ENCODE data around the gene DOK5.

Gene DOK5

GRCh38 chr20:54657268-54657826, 182.0 kb downstream of the DOK5 start:
- H3K27me3 Mint-ChIP-seq, result peaks cover 38% of the 10 kb centered on the region
- no peak overlapping the region for H3K27ac Mint-ChIP-seq (ENCODE audit: low read depth)
- no peak overlapping the region for H3K4me3 Mint-ChIP-seq
- ATAC-seq (replicated peaks; ENCODE audit: extremely low read depth, poor library complexity, severe bottlenecking) (no peak), DNase-seq (ENCODE audit: low spot score in 2 of 2) (no peak)
- H3K36me3 Mint-ChIP-seq (ENCODE audit: insufficient read depth), result no peaks in the 10 kb centered on the region
- H3K9me3 Mint-ChIP-seq, result no peaks in the 10 kb centered on the region
- no peaks in the 10 kb centered on the region for H3K4me1 Mint-ChIP-seq

- no peak overlapping the region for H3K27ac Mint-ChIP-seq (ENCODE audit: low read depth)
- H3K9me3 Mint-ChIP-seq, result no peaks in the 10 kb centered on the region
- no peak for DNase-seq (ENCODE audit: low spot score in 2 of 2)
- H3K36me3 Mint-ChIP-seq (ENCODE audit: insufficient read depth), result no peaks in the 10 kb centered on the region
- H3K27me3 Mint-ChIP-seq, result peaks cover 50% of the 10 kb centered on the region
- no peak overlapping the region for H3K4me3 Mint-ChIP-seq
- no peaks in the 10 kb centered on the region for H3K4me1 Mint-ChIP-seq
- ATAC-seq (replicated peaks; ENCODE audit: extremely low read depth, poor library complexity, severe bottlenecking), result no peak
Measured at GRCh38 chr20:54658525-54658924, 183.1 kb downstream of the DOK5 start.

- peaks cover 62% of the 10 kb centered on the region for H3K27me3 Mint-ChIP-seq
- H3K9me3 Mint-ChIP-seq, result no peaks in the 10 kb centered on the region
Measured at GRCh38 chr20:54661265-54661664, 185.9 kb downstream of the DOK5 start.

GRCh38 chr20:54661880-54662465, 186.6 kb downstream of the DOK5 start:
- peaks cover 65% of the 10 kb centered on the region for H3K27me3 Mint-ChIP-seq
- H3K36me3 Mint-ChIP-seq (ENCODE audit: insufficient read depth), result no peaks in the 10 kb centered on the region
- no peak overlapping the region for H3K4me3 Mint-ChIP-seq
- ATAC-seq (replicated peaks; ENCODE audit: extremely low read depth, poor library complexity, severe bottlenecking) (no peak), DNase-seq (ENCODE audit: low spot score in 2 of 2) (no peak)
- no peak overlapping the region for H3K27ac Mint-ChIP-seq (ENCODE audit: low read depth)
- H3K4me1 Mint-ChIP-seq, result no peaks in the 10 kb centered on the region
- no peaks in the 10 kb centered on the region for H3K9me3 Mint-ChIP-seq

More at GRCh38 chr20:54661265-54661664, 185.9 kb downstream of the DOK5 start:
- no peak for DNase-seq (ENCODE audit: low spot score in 2 of 2)
- no peak for ATAC-seq (replicated peaks; ENCODE audit: extremely low read depth, poor library complexity, severe bottlenecking)
- Mint-ChIP-seq H3K4me3 (no peak overlapping the region), H3K36me3 (ENCODE audit: insufficient read depth) (no peaks in the 10 kb centered on the region), H3K27ac (ENCODE audit: low read depth) (no peak overlapping the region), H3K4me1 (no peaks in the 10 kb centered on the region)

GRCh38 chr20:54665812-54666211, 190.4 kb downstream of the DOK5 start:
- DNase-seq (ENCODE audit: low spot score in 2 of 2) (no peak), ATAC-seq (replicated peaks; ENCODE audit: extremely low read depth, poor library complexity, severe bottlenecking) (no peak)
- H3K9me3 Mint-ChIP-seq, result no peaks in the 10 kb centered on the region
- peaks cover 5% of the 10 kb centered on the region for H3K4me1 Mint-ChIP-seq
- H3K36me3 Mint-ChIP-seq (ENCODE audit: insufficient read depth), result no peaks in the 10 kb centered on the region
- H3K27me3 Mint-ChIP-seq, result peaks cover 66% of the 10 kb centered on the region
- H3K4me3 Mint-ChIP-seq, result no peak overlapping the region
- no peak overlapping the region for H3K27ac Mint-ChIP-seq (ENCODE audit: low read depth)

GRCh38 chr20:54668271-54669039, 193.1 kb downstream of the DOK5 start:
- peaks cover 5% of the 10 kb centered on the region for H3K4me1 Mint-ChIP-seq
- no peaks in the 10 kb centered on the region for H3K36me3 Mint-ChIP-seq (ENCODE audit: insufficient read depth)
- no peak overlapping the region for H3K27ac Mint-ChIP-seq (ENCODE audit: low read depth)
- ATAC-seq (replicated peaks; ENCODE audit: extremely low read depth, poor library complexity, severe bottlenecking) (no peak), DNase-seq (ENCODE audit: low spot score in 2 of 2) (no peak)
- peaks cover 40% of the 10 kb centered on the region for H3K27me3 Mint-ChIP-seq
- H3K9me3 Mint-ChIP-seq, result no peaks in the 10 kb centered on the region
- no peak overlapping the region for H3K4me3 Mint-ChIP-seq

- H3K36me3 Mint-ChIP-seq (ENCODE audit: insufficient read depth), result no peaks in the 10 kb centered on the region
- ATAC-seq (replicated peaks; ENCODE audit: extremely low read depth, poor library complexity, severe bottlenecking) (no peak), DNase-seq (ENCODE audit: low spot score in 2 of 2) (no peak)
- H3K27ac Mint-ChIP-seq (ENCODE audit: low read depth), result no peak overlapping the region
- peaks cover 40% of the 10 kb centered on the region for H3K27me3 Mint-ChIP-seq
- H3K4me3 Mint-ChIP-seq, result no peak overlapping the region
- H3K4me1 Mint-ChIP-seq, result peaks cover 5% of the 10 kb centered on the region
- no peaks in the 10 kb centered on the region for H3K9me3 Mint-ChIP-seq
Measured at GRCh38 chr20:54669040-54669363, 193.6 kb downstream of the DOK5 start.

- H3K36me3 Mint-ChIP-seq (ENCODE audit: insufficient read depth), result no peaks in the 10 kb centered on the region
- no peak overlapping the region for H3K27ac Mint-ChIP-seq (ENCODE audit: low read depth)
- DNase-seq (ENCODE audit: low spot score in 2 of 2), result no peak
- H3K4me3 Mint-ChIP-seq, result no peak overlapping the region
- H3K9me3 Mint-ChIP-seq, result no peaks in the 10 kb centered on the region
- no peak for ATAC-seq (replicated peaks; ENCODE audit: extremely low read depth, poor library complexity, severe bottlenecking)
- H3K27me3 Mint-ChIP-seq, result peaks cover 40% of the 10 kb centered on the region
- no peaks in the 10 kb centered on the region for H3K4me1 Mint-ChIP-seq
Measured at GRCh38 chr20:54678253-54678652, 202.9 kb downstream of the DOK5 start.

GRCh38 chr20:54680439-54680838, 205.0 kb downstream of the DOK5 start:
- Mint-ChIP-seq H3K27me3 (peaks cover 48% of the 10 kb centered on the region), H3K27ac (ENCODE audit: low read depth) (no peak overlapping the region), H3K9me3 (no peaks in the 10 kb centered on the region), H3K36me3 (ENCODE audit: insufficient read depth) (no peaks in the 10 kb centered on the region), H3K4me1 (no peaks in the 10 kb centered on the region), H3K4me3 (no peak overlapping the region)
- no peak for DNase-seq (ENCODE audit: low spot score in 2 of 2)
- no peak for ATAC-seq (replicated peaks; ENCODE audit: extremely low read depth, poor library complexity, severe bottlenecking)

- no peak overlapping the region for H3K4me3 Mint-ChIP-seq
- DNase-seq (ENCODE audit: low spot score in 2 of 2) (no peak), ATAC-seq (replicated peaks; ENCODE audit: extremely low read depth, poor library complexity, severe bottlenecking) (no peak)
- H3K27ac Mint-ChIP-seq (ENCODE audit: low read depth), result no peak overlapping the region
- H3K4me1 Mint-ChIP-seq, result no peaks in the 10 kb centered on the region
- peaks cover 52% of the 10 kb centered on the region for H3K27me3 Mint-ChIP-seq
- no peaks in the 10 kb centered on the region for H3K9me3 Mint-ChIP-seq
- no peaks in the 10 kb centered on the region for H3K36me3 Mint-ChIP-seq (ENCODE audit: insufficient read depth)
Measured at GRCh38 chr20:54680872-54681619, 205.7 kb downstream of the DOK5 start.

GRCh38 chr20:54681869-54682268, 206.5 kb downstream of the DOK5 start:
- DNase-seq (ENCODE audit: low spot score in 2 of 2), result no peak
- Mint-ChIP-seq H3K4me1 (no peaks in the 10 kb centered on the region), H3K36me3 (ENCODE audit: insufficient read depth) (no peaks in the 10 kb centered on the region), H3K27ac (ENCODE audit: low read depth) (no peak overlapping the region), H3K4me3 (no peak overlapping the region), H3K27me3 (peaks cover 47% of the 10 kb centered on the region), H3K9me3 (no peaks in the 10 kb centered on the region)
- no peak for ATAC-seq (replicated peaks; ENCODE audit: extremely low read depth, poor library complexity, severe bottlenecking)

- Mint-ChIP-seq H3K4me3 (no peak overlapping the region), H3K9me3 (no peaks in the 10 kb centered on the region), H3K36me3 (ENCODE audit: insufficient read depth) (no peaks in the 10 kb centered on the region), H3K4me1 (no peaks in the 10 kb centered on the region), H3K27ac (ENCODE audit: low read depth) (no peak overlapping the region), H3K27me3 (peaks cover 24% of the 10 kb centered on the region)
- DNase-seq (ENCODE audit: low spot score in 2 of 2), result no peak
- no peak for ATAC-seq (replicated peaks; ENCODE audit: extremely low read depth, poor library complexity, severe bottlenecking)
Measured at GRCh38 chr20:54688476-54688875, 213.1 kb downstream of the DOK5 start.

- Mint-ChIP-seq H3K4me3 (no peak overlapping the region), H3K36me3 (ENCODE audit: insufficient read depth) (no peaks in the 10 kb centered on the region), H3K9me3 (peaks cover 5% of the 10 kb centered on the region), H3K27me3 (peaks cover 14% of the 10 kb centered on the region), H3K27ac (ENCODE audit: low read depth) (no peak overlapping the region), H3K4me1 (no peaks in the 10 kb centered on the region)
- DNase-seq (ENCODE audit: low spot score in 2 of 2) (no peak), ATAC-seq (replicated peaks; ENCODE audit: extremely low read depth, poor library complexity, severe bottlenecking) (no peak)
Measured at GRCh38 chr20:54690323-54690722, 214.9 kb downstream of the DOK5 start.
